Fibroblast of lung (primary cell): ENCODE results near the gene FBXL13. TPM values are rescaled to one million over a fixed set of nuclear protein-coding genes. Genes with fewer than 3 reads are reported as not detected.
"Not testable (repeated sequence)": the region's sequence is repeated elsewhere in the genome, so short reads cannot be mapped to it uniquely, and the experiment has no call there.

Experiments
- DNase-seq, 2 donors: peaks; one replicate each; pipeline versions ENCODE4 v3.0.0 to v3.0.0-alpha.2; 2010; ENCODE audit warnings: low read depth in 2 of 2
- H2AFZ ChIP-seq: 2 replicates; pipeline ENCODE4 v1.5.1; 2012; ENCODE audit warnings: low read length, control low read depth, inconsistent platforms
- H3K27ac ChIP-seq: 2 replicates; pipeline ENCODE4 v1.5.1; 2011; ENCODE audit warnings: low read length, control low read depth; ENCODE audit not compliant: insufficient read depth
- H3K27me3 ChIP-seq: 2 replicates; pipeline ENCODE4 v1.5.1; 2011; ENCODE audit warnings: mild to moderate bottlenecking, low read length; ENCODE audit not compliant: control insufficient read depth, insufficient read depth
- H3K36me3 ChIP-seq: 2 replicates; pipeline ENCODE4 v1.5.1; 2011; ENCODE audit warnings: low read length; ENCODE audit not compliant: control insufficient read depth, insufficient read depth
- H3K4me1 ChIP-seq: 2 replicates; pipeline ENCODE4 v1.5.1; 2011; ENCODE audit warnings: low read length; ENCODE audit not compliant: control insufficient read depth, insufficient read depth; ENCODE audit errors: extremely low read depth
- H3K4me2 ChIP-seq: 2 replicates; pipeline ENCODE4 v1.5.1; 2011; ENCODE audit warnings: low read length, control low read depth; ENCODE audit not compliant: insufficient read depth; ENCODE audit errors: extremely low read depth
- H3K4me3 ChIP-seq, 4 experiments: fragments of 200-600 bp in 1 of 4; sonication (generic) in 1 of 4; replicated peaks in 1 of 4; 2 replicates each; pipeline ENCODE4 v1.5.1; 2011 to 2016; ENCODE audit warnings: low read length in 4 of 4, low read depth in 3 of 4, mild to moderate bottlenecking in 3 of 4, control low read depth in 2 of 4, inconsistent platforms in 1 of 4, mixed read lengths in 1 of 4; ENCODE audit not compliant: insufficient read depth in 1 of 4; ENCODE audit errors: control extremely low read depth in 1 of 4
- H3K79me2 ChIP-seq: 2 replicates; pipeline ENCODE4 v1.5.1; 2012; ENCODE audit warnings: mild to moderate bottlenecking, low read length, inconsistent platforms; ENCODE audit not compliant: control insufficient read depth, insufficient read depth
- H3K9ac ChIP-seq: 2 replicates; pipeline ENCODE4 v1.5.1; 2011; ENCODE audit warnings: mild to moderate bottlenecking, low read length, control low read depth; ENCODE audit not compliant: insufficient read depth
- H3K9me3 ChIP-seq: 2 replicates; pipeline ENCODE4 v1.5.1; 2012; ENCODE audit warnings: low read depth, low read length; ENCODE audit not compliant: control insufficient read depth, insufficient read depth
- H4K20me1 ChIP-seq: 2 replicates; pipeline ENCODE4 v1.5.1; 2011; ENCODE audit warnings: low read length; ENCODE audit not compliant: control insufficient read depth, insufficient read depth; ENCODE audit errors: extremely low read depth
- EZH2 ChIP-seq: IDR thresholded peaks from 2 replicates; pipeline ENCODE4 v1.5.1; 2012; ENCODE audit warnings: low read length, control low read depth, mild to moderate bottlenecking; ENCODE audit errors: missing control alignments
- polyA plus RNA-seq, 2 donors: library from polyadenylated mRNA; depleted of rRNA in 1 of 2; stranded (reverse) in 1 of 2; unstranded in 1 of 2; fragments of >200 nt; gene quantifications; 2 replicates each; pipeline ENCODE4 v1.2.1, GENCODE V29; 2011 to 2012; ENCODE audit warnings: missing spikeins in 1 of 2
- total RNA-seq: library from RNA; depleted of rRNA; stranded (reverse); fragments of >200 nt; gene quantifications from 2 replicates; pipeline ENCODE4 v1.2.1, GENCODE V29; 2014
- TF ChIP-seq, protein P1 (sequence below), 2 donors: IDR thresholded peaks in 1 of 2; conservative IDR thresholded peaks in 1 of 2; 1 replicate in 1 of 2; 2 replicates in 1 of 2; pipeline ENCODE4 v1.5.1; 2011 to 2012; ENCODE audit warnings: low read length in 2 of 2, control low read depth in 1 of 2, inconsistent platforms in 1 of 2, low read depth in 1 of 2, mild to moderate bottlenecking in 1 of 2

FBXL13 gene
- total and polyA plus RNA-seq, 2 donors (not counting 1 experiment from before 2014, with no cell fraction given): 0.41 to 0.66 TPM

DNA sequence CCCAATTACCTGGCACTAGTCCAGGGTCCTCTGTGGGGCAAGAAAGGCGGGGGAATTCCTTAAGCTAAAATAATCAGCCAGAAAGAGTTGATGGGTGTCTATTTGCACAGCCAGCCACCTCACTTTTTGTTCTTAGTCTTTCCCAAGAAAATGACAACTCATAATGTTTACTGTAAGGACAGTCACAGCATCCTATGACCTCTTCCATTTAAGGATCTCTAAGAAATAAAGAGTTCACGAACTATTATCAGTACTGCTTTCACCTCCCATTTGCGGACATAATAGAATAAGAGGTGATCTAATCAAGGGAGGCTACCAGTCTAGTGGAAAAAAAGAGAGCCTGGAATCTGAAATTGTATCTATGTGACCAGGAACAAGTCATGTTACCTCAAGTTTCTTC lies 234.2 kb downstream of the FBXL13 start:
- H3K9me3 ChIP-seq: no peaks in the 10 kb centered on the region
- peaks cover 10% of the 10 kb centered on the region for H3K4me1 ChIP-seq
- H3K27me3 ChIP-seq: no peaks in the 10 kb centered on the region
- no peak overlapping the region for H3K27ac ChIP-seq
- H3K9ac ChIP-seq: no peak overlapping the region
- no peak overlapping the region for H3K4me3 ChIP-seq
- H3K79me2 ChIP-seq: no peaks in the 10 kb centered on the region
- TF ChIP-seq EZH2: no peak
- TF ChIP-seq, protein P1, sequence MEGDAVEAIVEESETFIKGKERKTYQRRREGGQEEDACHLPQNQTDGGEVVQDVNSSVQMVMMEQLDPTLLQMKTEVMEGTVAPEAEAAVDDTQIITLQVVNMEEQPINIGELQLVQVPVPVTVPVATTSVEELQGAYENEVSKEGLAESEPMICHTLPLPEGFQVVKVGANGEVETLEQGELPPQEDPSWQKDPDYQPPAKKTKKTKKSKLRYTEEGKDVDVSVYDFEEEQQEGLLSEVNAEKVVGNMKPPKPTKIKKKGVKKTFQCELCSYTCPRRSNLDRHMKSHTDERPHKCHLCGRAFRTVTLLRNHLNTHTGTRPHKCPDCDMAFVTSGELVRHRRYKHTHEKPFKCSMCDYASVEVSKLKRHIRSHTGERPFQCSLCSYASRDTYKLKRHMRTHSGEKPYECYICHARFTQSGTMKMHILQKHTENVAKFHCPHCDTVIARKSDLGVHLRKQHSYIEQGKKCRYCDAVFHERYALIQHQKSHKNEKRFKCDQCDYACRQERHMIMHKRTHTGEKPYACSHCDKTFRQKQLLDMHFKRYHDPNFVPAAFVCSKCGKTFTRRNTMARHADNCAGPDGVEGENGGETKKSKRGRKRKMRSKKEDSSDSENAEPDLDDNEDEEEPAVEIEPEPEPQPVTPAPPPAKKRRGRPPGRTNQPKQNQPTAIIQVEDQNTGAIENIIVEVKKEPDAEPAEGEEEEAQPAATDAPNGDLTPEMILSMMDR (conservative IDR thresholded peaks at IDR 0.05 in 1 of 2, IDR thresholded peaks at IDR 0.05 in 1 of 2; ENCODE audit: low read depth in 1 of 2, low read length in 2 of 2): no peak
- H4K20me1 ChIP-seq: no peaks in the 10 kb centered on the region
- H2AFZ ChIP-seq: no peak overlapping the region
- no peak overlapping the region for H3K4me2 ChIP-seq
- no peak for DNase-seq
- no peaks in the 10 kb centered on the region for H3K36me3 ChIP-seq

DNA sequence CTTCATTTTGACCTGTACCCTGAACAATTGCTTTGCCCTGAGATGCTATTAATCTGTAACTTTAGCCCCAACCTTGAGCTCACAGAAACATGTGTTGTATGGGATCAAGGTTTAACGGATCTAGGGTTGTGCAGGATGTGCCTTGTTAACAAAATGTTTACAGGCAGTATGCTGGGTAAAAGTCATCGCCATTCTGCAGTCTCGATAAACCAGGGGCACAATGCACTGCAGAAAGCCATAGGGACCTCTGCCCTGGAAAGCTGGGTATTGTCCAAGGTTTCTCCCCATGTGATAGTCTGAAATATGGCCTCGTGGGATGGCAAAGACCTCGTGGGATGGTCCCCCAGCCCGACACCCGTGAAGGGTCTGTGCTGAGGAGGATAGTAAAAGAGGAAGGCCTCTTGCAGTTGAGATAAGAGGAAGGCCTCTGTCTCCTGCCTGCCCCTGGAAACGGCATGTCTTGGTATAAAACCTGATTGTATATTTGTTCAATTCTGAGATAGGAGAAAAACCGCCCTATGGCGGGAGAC lies 236.0 kb downstream of the FBXL13 start:
- H3K36me3 ChIP-seq, H3K9me3 ChIP-seq, H2AFZ ChIP-seq, H4K20me1 ChIP-seq, H3K27ac ChIP-seq, H3K79me2 ChIP-seq, H3K9ac ChIP-seq, H3K4me2 ChIP-seq, DNase-seq, H3K4me3 ChIP-seq, H3K27me3 ChIP-seq: not testable (repeated sequence)
- peaks cover 12% of the 10 kb centered on the region for H3K4me1 ChIP-seq

DNA sequence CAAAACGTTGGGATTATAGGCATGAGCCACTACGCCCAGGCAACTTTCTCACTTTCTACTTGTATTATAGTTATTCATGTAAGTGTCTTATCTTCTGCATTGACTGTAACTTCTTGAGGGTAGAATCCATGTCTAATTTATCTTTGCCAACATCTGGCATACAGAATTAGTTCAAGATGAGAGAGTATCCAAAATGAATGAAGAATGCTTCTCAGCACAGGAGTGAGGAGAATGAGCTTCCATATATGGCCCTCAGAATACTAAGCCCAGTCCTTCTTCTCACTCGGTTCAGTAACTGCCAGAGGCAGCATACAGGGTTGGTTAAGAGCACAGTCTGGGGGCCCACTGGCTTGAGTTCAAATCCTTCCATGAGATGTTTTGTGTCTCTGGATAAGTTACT lies 236.8 kb downstream of the FBXL13 start:
- no peak overlapping the region for H3K27ac ChIP-seq

More for the DNA sequence above, 236.8 kb downstream of the FBXL13 start:
- H3K36me3 ChIP-seq: no peaks in the 10 kb centered on the region
- no peak for DNase-seq
- no peaks in the 10 kb centered on the region for H4K20me1 ChIP-seq
- no peaks in the 10 kb centered on the region for H3K27me3 ChIP-seq
- no peaks in the 10 kb centered on the region for H3K79me2 ChIP-seq
- no peak overlapping the region for H3K9ac ChIP-seq
- H2AFZ ChIP-seq: no peak overlapping the region
- TF ChIP-seq, protein P1 (conservative IDR thresholded peaks at IDR 0.05 in 1 of 2, IDR thresholded peaks at IDR 0.05 in 1 of 2; ENCODE audit: low read depth in 1 of 2, low read length in 2 of 2): no peak
- no peak for TF ChIP-seq EZH2
- H3K4me3 ChIP-seq: no peak overlapping the region
- no peaks in the 10 kb centered on the region for H3K9me3 ChIP-seq
- peaks cover 12% of the 10 kb centered on the region for H3K4me1 ChIP-seq
- no peak overlapping the region for H3K4me2 ChIP-seq
